ENCODE results near the gene ZC2HC1B.
A peak's percentile ranks its signal among the peaks of the same experiment; 100 is the strongest.

ZC2HC1B gene

GRCh38 chr6:143936347-143936746 lies 72.1 kb downstream of the ZC2HC1B start:
- DNase-seq = no peak

GRCh38 chr6:143936778-143937667 lies 72.7 kb downstream of the ZC2HC1B start:
- no peak for DNase-seq

- DNase-seq = no peak
Observed at GRCh38 chr6:143937668-143937970, 73.3 kb downstream of the ZC2HC1B start.

- no peak for DNase-seq
Observed at GRCh38 chr6:143939364-143939763, 75.1 kb downstream of the ZC2HC1B start.

GRCh38 chr6:143940011-143940597 lies 75.8 kb downstream of the ZC2HC1B start:
- peak; percentile 29 for DNase-seq

GRCh38 chr6:143941852-143942627 lies 77.8 kb downstream of the ZC2HC1B start:
- peak; percentile 58 for DNase-seq

GRCh38 chr6:143948208-143948607 lies 83.9 kb downstream of the ZC2HC1B start:
- DNase-seq = no peak

GRCh38 chr6:143949535-143949934 lies 85.3 kb downstream of the ZC2HC1B start:
- DNase-seq = no peak

GRCh38 chr6:143949962-143950361 lies 85.7 kb downstream of the ZC2HC1B start:
- no peak for DNase-seq

- DNase-seq = no peak
Observed at GRCh38 chr6:143950875-143951274, 86.6 kb downstream of the ZC2HC1B start.

GRCh38 chr6:143952060-143952778 lies 87.9 kb downstream of the ZC2HC1B start:
- no peak for DNase-seq

- DNase-seq = no peak
Observed at GRCh38 chr6:143952947-143953701, 88.8 kb downstream of the ZC2HC1B start.

- DNase-seq = no peak
Observed at GRCh38 chr6:143953922-143954321, 89.6 kb downstream of the ZC2HC1B start.

- peak; percentile 22 for DNase-seq
Observed at GRCh38 chr6:143955971-143956370, 91.7 kb downstream of the ZC2HC1B start.

- no peak for DNase-seq
Observed at GRCh38 chr6:143957679-143958274, 93.5 kb downstream of the ZC2HC1B start.

GRCh38 chr6:143958839-143959399 lies 94.6 kb downstream of the ZC2HC1B start:
- DNase-seq = no peak

- no peak for DNase-seq
Observed at GRCh38 chr6:143959927-143960326, 95.7 kb downstream of the ZC2HC1B start.

- no peak for DNase-seq
Observed at GRCh38 chr6:143961066-143961465, 96.8 kb downstream of the ZC2HC1B start.

- DNase-seq = peak; percentile 54
Observed at GRCh38 chr6:143961886-143962878, 97.9 kb downstream of the ZC2HC1B start.
